ENCODE measurements around the gene WIPF1.

DNA sequence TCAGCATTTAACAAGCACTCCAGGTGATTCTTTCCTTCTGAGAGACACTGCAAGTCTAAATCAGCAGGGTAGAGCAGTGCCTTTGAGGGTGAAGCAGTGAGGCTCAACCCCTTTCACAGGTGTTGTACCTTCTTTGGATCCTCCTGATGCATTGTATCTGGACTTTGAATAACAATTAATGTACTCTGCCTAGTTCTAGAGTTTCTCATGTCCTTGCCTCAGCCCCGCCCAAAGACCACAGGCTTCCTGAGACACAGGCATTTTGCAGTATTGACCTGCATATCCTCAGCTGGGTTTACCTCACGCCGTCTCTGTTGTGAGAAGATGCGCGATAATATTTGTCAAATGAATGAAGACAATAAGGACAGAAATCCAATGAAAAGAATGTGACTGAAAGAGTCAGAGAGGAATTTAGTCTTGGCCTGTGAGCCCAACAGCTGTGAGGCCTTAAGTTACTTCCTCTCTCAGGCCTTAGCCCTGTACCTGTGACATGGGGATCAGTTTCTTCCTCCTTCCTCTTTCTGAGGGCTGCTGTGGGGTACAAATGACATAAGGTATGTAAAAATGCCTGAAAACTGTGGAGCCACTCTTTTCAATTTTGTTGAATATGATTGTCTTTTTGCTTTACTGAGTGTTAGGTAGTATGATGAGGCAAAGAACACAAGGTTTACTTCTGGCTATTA is 43.7 kb downstream of the WIPF1 start:
- TF ChIP-seq EZH2 (IDR thresholded peaks at IDR 0.05; ENCODE audit: borderline replicate concordance, low read depth, low read length, severe bottlenecking): no peak
- TF ChIP-seq, protein P1, sequence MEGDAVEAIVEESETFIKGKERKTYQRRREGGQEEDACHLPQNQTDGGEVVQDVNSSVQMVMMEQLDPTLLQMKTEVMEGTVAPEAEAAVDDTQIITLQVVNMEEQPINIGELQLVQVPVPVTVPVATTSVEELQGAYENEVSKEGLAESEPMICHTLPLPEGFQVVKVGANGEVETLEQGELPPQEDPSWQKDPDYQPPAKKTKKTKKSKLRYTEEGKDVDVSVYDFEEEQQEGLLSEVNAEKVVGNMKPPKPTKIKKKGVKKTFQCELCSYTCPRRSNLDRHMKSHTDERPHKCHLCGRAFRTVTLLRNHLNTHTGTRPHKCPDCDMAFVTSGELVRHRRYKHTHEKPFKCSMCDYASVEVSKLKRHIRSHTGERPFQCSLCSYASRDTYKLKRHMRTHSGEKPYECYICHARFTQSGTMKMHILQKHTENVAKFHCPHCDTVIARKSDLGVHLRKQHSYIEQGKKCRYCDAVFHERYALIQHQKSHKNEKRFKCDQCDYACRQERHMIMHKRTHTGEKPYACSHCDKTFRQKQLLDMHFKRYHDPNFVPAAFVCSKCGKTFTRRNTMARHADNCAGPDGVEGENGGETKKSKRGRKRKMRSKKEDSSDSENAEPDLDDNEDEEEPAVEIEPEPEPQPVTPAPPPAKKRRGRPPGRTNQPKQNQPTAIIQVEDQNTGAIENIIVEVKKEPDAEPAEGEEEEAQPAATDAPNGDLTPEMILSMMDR (IDR thresholded peaks at IDR 0.05; ENCODE audit: borderline replicate concordance, extremely low read depth, low read length, poor library complexity, severe bottlenecking): no peak
